OCI-LY3 (cell line): ENCODE data around the gene UBE2K.

Experiments
- EZH2phosphoT487 ChIP-seq: fragments of 200-600 bp; shearing (Covaris generic); IDR thresholded peaks from 2 replicates; pipeline ENCODE4 v1.6.1; 2018; ENCODE audit warnings: antibody characterized with exemption, mixed run types, low read depth
- TF ChIP-seq, protein P1 (sequence below): fragments of 200-600, 300-600 bp; sonication (generic); IDR thresholded peaks from 2 replicates; pipeline ENCODE4 v1.5.1; 2014; ENCODE audit warnings: antibody characterized with exemption, low read length, low read depth

DNA sequence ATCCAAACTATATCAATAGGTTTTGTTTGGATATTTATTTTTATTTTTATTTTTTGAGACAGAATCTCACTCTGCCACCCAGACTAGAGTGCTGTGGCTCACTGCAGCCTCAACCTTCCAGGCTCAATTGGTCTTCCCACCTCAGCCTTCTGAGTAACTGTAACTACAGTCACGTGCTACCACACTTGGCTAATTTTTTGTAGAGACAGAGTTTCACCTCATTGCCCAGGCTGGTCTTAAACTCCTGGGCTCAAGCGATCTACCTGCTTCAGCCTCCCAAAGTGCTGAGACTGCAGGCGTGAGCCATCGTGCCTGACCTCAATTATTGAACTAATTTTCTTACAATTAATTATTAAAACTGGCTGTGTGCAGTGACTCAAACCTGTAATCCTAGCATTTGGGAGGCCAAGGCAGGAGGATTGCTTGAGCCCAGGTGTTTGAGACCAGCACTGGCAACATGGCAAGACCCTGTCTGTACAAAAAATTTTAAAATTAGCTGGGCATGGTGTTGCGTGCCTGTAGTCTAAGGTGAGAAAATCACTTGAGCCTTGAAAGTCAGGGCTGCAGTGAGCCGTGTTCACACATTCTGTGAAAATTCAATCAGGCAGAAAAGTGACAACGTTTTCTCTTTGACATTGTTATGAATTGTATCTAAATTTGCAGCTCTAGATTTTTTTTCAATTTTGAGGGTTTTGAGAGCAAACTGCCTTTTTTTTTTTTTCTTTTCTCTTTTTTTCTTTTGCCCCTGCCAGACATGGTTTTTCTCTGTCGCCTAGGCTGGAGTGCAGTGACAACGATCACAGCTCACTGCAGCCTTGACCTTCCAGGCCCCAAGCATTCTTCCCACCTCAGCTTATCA, 66.0 kb downstream of the UBE2K start:
- TF ChIP-seq, protein P1, sequence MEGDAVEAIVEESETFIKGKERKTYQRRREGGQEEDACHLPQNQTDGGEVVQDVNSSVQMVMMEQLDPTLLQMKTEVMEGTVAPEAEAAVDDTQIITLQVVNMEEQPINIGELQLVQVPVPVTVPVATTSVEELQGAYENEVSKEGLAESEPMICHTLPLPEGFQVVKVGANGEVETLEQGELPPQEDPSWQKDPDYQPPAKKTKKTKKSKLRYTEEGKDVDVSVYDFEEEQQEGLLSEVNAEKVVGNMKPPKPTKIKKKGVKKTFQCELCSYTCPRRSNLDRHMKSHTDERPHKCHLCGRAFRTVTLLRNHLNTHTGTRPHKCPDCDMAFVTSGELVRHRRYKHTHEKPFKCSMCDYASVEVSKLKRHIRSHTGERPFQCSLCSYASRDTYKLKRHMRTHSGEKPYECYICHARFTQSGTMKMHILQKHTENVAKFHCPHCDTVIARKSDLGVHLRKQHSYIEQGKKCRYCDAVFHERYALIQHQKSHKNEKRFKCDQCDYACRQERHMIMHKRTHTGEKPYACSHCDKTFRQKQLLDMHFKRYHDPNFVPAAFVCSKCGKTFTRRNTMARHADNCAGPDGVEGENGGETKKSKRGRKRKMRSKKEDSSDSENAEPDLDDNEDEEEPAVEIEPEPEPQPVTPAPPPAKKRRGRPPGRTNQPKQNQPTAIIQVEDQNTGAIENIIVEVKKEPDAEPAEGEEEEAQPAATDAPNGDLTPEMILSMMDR = no peak
- TF ChIP-seq EZH2phosphoT487 = no peak
